ENCODE measurements around the gene CMYA5. TPM values are rescaled to one million over a fixed set of nuclear protein-coding genes. Genes with fewer than 3 reads are reported as not detected.

Gene CMYA5
- total and polyA plus RNA-seq, 2 donors (not counting 3 experiments of a cell fraction or from before 2014, with no cell fraction given) = 0.04 to 0.20 TPM

GRCh38 chr5:79849061-79849460 is 159.4 kb downstream of the CMYA5 start:
- dilution Hi-C loops (cut with MboI; ENCODE audit: extremely low pct_ligation_motif_present, low sequenced_read_pairs) = no loop called here
- TF ChIP-seq MYC (IDR thresholded peaks at IDR 0.05; ENCODE audit: low read depth, low read length) = no peak
- no peak for TF ChIP-seq FOS (IDR thresholded peaks at IDR 0.05; ENCODE audit: borderline replicate concordance, insufficient read depth, low read length)
- no peak for TF ChIP-seq EZH2 (IDR thresholded peaks at IDR 0.05; ENCODE audit: borderline replicate concordance, low read depth, low read length, severe bottlenecking)
- no peak for TF ChIP-seq GATA2 (IDR thresholded peaks at IDR 0.05; ENCODE audit: insufficient read depth, insufficient read length, low read depth, low read length)
- TF ChIP-seq POLR2A (IDR thresholded peaks at IDR 0.05; ENCODE audit: low read depth, low read length) = no peak
- TF ChIP-seq JUN (IDR thresholded peaks at IDR 0.05; ENCODE audit: borderline replicate concordance, insufficient read depth, insufficient read length, low read depth) = no peak
- no peak for TF ChIP-seq MAX (IDR thresholded peaks at IDR 0.05; ENCODE audit: insufficient read depth, insufficient read length)
- TF ChIP-seq POLR2AphosphoS5 (IDR thresholded peaks at IDR 0.05; ENCODE audit: insufficient read depth, low read depth, low read length) = no peak
- no peak for TF ChIP-seq CTCF (IDR thresholded peaks at IDR 0.05; ENCODE audit: extremely low read depth in 1 of 2, insufficient read depth in 1 of 2, low read depth in 1 of 2, low read length in 2 of 2)
- H3K4me2 ChIP-seq (ENCODE audit: insufficient read depth, low read length) = no peak overlapping the region

More at GRCh38 chr5:79849061-79849460, 159.4 kb downstream of the CMYA5 start:
- intact Hi-C loops (cut with micrococcal nuclease) = no loop called here
- FAIRE-seq (no peak), DNase-seq (ENCODE audit: low read depth, low spot score) (no peak)
- no peak overlapping the region for H3K9ac ChIP-seq (replicated peaks; ENCODE audit: extremely low read depth, insufficient read depth, low read length)
- no peak overlapping the region for H3K4me3 ChIP-seq (replicated peaks in 1 of 3; ENCODE audit: insufficient read depth in 1 of 3, low read depth in 1 of 3, low read length in 3 of 3)
- no peaks in the 10 kb centered on the region for H3K36me3 ChIP-seq (ENCODE audit: control insufficient read depth in 2 of 2, extremely low read depth in 1 of 2, insufficient read depth in 2 of 2, low read length in 2 of 2)
- no peaks in the 10 kb centered on the region for H4K20me1 ChIP-seq (replicated peaks; ENCODE audit: control insufficient read depth, extremely low read depth, insufficient read depth, low read length)
- BruUV-seq (replicated peaks) = no TSS peak
- H3K27ac ChIP-seq (ENCODE audit: insufficient read depth, low read depth, low read length) = no peak overlapping the region
- no peaks in the 10 kb centered on the region for H3K27me3 ChIP-seq (ENCODE audit: control insufficient read depth in 2 of 2, insufficient read depth in 2 of 2, low read length in 2 of 2)
- ChIA-PET CTCF (interaction anchor here (1.4 kb wide), 1 partner anchor 10 kb away, joined by 4 read pairs; no protein-coding TSS in a partner anchor), POLR2A (no interaction called here)
- no peaks in the 10 kb centered on the region for H3K4me1 ChIP-seq (ENCODE audit: control insufficient read depth, extremely low read depth, insufficient read depth, low read length)
- no peak overlapping the region for H2AFZ ChIP-seq (ENCODE audit: low read depth, low read length)
- no peaks in the 10 kb centered on the region for H3K9me3 ChIP-seq (replicated peaks; ENCODE audit: control insufficient read depth, insufficient read depth, low read length)
- no peaks in the 10 kb centered on the region for H3K79me2 ChIP-seq (ENCODE audit: control insufficient read depth, insufficient read depth, low read length)
- H3K9me1 ChIP-seq (replicated peaks; ENCODE audit: control insufficient read depth, extremely low read depth, insufficient read depth, low read length) = no peaks in the 10 kb centered on the region

Small RNA genes within 50 kb of the gene (small RNA-seq; reads per million reads assigned to genes)
- not detected for gene AC008496.1 (ENCODE audit: insufficient read depth, insufficient read length, low read depth, low replicate concordance)

Other genes with a start within 250 kb of the CMYA5 start
- 3.9 and 4.2 TPM in 2 replicates for gene HOMER1, start 175.7 kb upstream of the CMYA5 start, total RNA-seq
- 0.41 and 0.57 TPM in 2 replicates for gene HOMER1, start 175.7 kb upstream of the CMYA5 start, polyA plus RNA-seq
- gene TENT2, start 77.4 kb upstream of the CMYA5 start, total RNA-seq = 43.1 and 55.5 TPM in 2 replicates
- gene TENT2, start 77.4 kb upstream of the CMYA5 start, polyA plus RNA-seq = 17.2 and 17.6 TPM in 2 replicates

All from endothelial cell of umbilical vein (primary cell).